Measurements from ENCODE around the gene LENG8.

Gene LENG8

GRCh38 chr19:54448774-54449700, at the start of gene LENG8:
Gene LENG8 (plus strand): TSS chr19:54449199. CDS start chr19:54451345, 2,146 bp downstream.
- DNase-seq (ENCODE audit: low spot score) (peak; percentile 93), FAIRE-seq (peak; percentile 34)

DNA sequence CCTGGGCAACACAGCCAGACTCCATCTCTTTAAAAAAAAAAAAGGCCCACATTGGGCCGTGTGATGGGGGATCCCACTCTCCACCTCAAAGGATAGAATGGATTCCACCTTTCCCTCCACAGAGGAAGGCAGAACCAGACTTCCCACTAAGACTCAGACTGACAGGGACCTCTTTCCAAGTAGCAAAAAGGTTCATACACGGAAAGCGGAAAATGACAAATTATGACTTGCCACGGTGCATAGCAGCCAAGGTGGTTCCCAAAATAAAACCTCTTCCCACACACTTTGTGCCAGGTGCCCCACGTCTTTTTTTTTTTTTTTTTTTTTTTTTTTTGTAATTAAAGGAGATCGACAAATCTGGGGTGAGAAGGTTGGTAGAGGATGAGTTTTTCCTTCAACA, 48.1 kb upstream of the LENG8 start:
- FAIRE-seq (no peak), DNase-seq (ENCODE audit: low spot score) (no peak)

DNA sequence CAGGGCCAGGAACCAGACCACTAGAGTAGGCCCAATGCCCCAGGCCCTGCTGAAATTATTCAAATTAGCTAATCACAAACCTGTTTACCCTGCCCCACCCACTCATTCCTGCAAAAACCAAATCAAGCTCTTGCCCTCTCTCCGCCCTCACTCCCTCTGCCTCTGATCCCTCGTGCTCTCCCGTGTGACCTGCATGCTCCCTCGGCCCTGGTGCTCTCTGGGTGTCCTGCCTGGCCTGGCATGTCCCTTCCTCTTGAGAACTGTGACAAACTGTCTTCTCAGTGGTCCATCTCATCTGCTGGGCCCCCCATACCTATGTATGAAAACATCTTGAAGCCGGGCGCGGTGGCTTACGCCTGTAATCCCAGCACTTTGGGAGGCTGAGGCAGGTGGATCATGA, 45.9 kb upstream of the LENG8 start:
- FAIRE-seq (no peak), DNase-seq (ENCODE audit: low spot score) (no peak)

DNA sequence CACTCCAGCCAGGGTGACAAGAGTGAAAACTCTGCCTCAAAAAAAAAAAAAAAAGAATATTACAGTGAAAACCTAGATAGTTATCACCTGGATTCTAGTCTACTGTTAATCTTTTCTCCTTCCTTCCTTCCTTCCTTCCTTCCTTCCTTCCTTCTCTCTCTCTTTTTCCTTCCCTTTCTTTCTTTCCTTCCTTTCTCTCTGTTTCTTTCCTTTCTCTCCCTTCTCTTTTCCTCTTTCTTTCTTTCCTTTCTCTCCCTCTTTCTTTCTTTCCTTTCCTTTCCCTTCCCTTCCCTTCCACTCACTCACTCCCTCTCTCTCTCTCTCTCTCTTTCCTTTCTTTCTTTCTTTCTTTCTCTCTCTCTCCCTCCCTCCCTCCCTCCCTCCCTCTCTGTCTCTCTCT, 43.4 kb upstream of the LENG8 start:
- DNase-seq (ENCODE audit: low spot score) (no peak), FAIRE-seq (no peak)

DNA sequence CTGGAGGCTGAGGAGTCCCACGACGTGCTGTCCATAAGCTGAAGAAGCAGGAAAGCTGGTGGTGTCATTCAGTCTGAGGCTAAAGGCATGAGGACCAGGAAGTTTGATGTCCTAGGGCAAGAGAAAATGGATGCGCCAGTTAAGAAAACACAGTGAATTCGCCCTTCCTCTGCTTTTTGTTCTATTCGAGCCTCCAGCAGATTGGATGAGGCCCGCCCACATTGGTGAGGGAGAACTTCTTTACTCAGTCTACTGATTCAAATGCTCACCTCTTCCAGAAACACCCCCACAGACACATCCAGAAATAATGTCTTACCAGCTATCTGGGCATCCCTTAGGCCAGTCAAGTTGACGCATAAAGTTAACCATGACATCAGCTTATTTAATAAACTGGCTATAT, 41.2 kb upstream of the LENG8 start:
- DNase-seq (ENCODE audit: low spot score) (no peak), FAIRE-seq (no peak)

DNA sequence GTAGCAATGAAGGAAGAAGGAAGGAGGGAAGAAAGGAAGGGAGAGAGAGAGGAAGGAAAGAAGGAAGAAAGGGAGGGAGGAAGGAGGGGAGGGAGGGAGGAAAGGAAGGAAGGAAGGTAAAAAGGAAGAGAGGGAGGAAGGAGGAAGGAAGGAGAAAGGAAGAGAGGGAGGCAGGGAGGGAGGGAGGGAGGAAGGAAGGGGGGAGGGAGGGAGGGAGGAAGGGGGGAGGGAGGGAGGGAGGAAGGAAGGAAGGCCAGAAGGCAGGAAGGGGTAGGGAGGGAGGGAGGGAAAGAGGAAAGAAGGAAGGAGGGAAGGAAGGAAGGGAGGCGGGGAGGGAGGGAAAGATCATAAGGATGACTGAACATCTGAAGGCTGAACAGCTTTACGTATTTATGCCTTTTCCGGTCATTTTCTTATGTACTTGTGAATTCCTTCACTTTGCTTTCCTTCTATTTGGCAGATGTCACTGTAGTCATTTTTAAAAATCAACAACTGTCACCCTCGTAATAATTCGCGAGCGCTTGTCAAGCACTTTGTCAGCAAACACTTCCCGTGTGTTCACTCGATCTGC, 40.5 kb upstream of the LENG8 start:
- FAIRE-seq, result no peak

GRCh38 chr19:54411033-54411432, 38.0 kb upstream of the LENG8 start:
- DNase-seq (ENCODE audit: low spot score) (no peak), FAIRE-seq (no peak)

More for the DNA sequence above, 40.5 kb upstream of the LENG8 start:
- DNase-seq (ENCODE audit: low spot score), result no peak

DNA sequence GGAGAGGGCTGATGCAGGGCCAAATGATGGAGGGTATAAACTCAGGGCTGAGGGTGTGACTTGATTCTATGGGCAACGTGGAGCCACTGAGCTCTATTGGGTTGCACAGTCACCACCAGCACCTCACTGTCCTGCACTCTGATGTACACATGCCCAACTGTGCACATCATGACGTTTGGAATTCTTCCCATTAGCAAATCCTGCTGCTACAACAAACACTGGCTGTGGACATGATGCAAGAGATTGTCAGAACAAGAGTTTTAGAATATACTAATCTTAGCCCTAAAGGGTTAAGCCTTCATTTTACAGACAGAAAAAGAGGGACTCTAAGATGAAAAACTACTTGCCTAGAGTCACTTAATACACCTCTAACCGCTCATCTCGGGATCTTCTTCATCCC, 36.1 kb upstream of the LENG8 start:
- FAIRE-seq, result no peak
- no peak for DNase-seq (ENCODE audit: low spot score)

GRCh38 chr19:54414156-54414555, 34.8 kb upstream of the LENG8 start:
- FAIRE-seq, result no peak
- DNase-seq (ENCODE audit: low spot score), result no peak

GRCh38 chr19:54415208-54415900, 33.6 kb upstream of the LENG8 start, which contains the start of gene TTYH1:
Gene TTYH1 (plus strand): TSS chr19:54415464. CDS start chr19:54415553, 89 bp downstream.
- no peak for DNase-seq (ENCODE audit: low spot score)
- no peak for FAIRE-seq

DNA sequence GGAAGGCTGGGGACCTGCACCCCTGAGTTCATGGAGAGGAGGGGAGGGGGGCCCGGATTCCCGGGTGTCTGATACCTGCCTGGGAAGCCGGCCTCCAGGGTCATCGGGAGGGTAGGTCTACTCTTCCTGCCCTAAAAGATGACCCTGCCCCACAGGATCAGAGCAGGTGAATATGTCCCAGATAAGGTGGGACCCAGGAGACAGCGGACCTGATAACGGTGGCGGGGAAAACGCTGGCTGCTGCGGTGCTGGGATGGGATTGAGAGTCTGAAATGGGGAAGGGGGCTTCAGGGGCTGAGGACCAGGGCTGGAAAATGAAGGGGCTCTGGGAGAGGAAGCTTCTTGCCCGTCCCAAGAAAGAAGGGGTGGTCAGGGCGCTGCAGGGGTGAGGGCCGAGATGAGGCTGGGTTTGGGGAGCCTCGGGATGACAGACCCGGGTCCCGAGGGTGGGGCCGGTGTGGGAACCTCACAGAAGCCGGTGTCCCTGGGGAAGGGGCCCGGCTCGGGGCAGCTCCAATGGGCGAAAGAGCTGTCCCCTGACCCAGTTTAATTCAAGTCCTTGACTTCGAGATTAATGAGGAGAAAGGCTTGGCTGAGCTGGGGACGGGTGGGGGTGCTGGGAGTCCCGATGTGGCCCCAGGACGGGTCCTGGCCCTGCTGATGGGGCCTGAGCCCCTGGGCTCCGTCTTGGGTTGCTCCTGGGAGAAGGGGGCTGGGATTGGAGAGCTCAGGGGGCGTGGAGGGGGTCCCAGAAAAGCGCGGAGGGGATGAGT, 32.9 kb upstream of the LENG8 start:
- no peak for DNase-seq (ENCODE audit: low spot score)

GRCh38 chr19:54416695-54417491, 32.1 kb upstream of the LENG8 start:
- DNase-seq (ENCODE audit: low spot score) (no peak), FAIRE-seq (no peak)

More for the DNA sequence above, 32.9 kb upstream of the LENG8 start:
- no peak for FAIRE-seq

DNA sequence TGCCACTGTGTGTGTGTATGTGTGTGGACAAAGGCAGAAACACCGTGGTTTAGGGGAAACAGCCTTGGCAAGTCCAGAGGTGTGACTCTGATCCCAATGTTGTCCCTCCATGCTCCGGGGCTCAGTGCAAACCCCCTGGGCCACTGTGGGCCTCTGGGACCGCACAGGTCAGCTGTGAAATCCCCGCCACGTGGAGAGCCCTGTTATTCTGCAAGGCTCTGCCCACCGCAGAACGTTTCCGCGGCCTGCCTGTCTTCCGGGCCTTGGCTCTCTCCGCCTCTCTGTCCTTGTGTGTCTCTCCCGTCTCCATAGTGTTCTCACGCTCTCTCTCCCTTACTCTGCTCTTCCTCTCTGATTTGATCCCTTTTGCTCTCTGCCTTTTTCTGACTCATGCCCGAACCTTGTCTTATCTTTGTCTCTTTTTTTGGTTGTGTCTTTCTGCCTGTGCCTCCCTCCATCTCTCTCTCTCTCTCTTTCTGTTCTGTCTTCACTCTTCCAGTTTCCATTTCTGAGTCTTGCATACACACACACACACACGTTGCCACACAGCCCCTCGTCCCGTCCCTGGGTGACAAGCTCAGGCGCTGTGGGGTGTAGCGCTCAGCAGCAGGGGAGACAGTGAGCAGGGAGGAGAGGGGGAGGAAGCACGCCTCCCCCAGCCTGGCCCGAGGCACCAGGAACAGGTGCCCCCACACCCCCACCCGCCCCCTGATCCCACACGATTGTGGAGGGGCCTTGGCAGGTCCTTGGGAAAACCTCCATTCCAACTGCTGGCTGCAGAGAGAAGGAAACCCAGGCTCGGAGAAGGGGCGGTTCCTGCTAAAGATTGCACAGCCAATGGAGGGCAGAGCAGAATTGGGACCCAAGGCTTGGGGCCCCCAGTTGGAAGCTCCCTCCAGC, 30.7 kb upstream of the LENG8 start:
- no peak for DNase-seq (ENCODE audit: low spot score)
- no peak for FAIRE-seq

DNA sequence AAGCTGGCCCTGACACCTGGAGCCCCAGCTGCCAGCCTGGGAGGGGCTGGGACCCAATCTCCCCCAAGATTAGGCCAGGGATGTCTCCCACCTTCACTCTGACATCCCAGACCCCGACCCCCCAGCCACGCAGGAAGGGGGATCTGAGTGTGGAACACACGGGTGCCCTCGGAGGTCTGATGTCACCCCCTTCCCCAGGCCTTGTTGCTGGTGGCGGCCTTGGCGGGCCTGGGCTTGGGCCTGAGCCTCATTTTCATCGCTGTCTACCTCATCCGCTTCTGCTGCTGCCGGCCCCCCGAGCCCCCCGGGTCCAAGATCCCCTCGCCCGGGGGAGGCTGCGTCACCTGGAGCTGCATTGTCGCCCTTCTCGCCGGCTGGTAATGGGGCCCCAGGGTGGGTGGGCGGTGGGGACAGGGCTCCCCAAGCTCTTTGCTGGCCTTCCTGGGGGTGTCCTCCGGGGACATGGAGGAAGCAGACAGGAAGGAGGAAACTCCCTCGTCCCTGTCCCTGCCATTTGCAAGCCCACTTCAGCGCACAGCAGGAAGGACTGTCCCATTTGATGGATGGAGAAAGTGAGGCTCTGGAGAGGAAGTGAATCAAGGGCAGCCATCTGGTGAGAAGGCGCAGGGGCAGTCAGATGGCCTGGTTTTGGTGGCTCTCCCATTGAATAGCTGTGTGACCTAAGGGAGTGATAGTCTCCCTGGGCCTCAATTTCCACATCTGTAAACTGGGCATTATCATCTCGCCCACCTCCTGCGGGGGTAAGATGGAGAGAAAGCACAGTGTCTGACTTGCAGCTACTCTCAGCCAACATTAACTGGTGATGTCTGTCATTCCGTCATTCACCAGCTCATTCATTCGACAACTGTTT, 29.8 kb upstream of the LENG8 start:
- DNase-seq (ENCODE audit: low spot score) (no peak), FAIRE-seq (no peak)

GRCh38 chr19:54420068-54420382, 29.0 kb upstream of the LENG8 start:
- FAIRE-seq (no peak), DNase-seq (ENCODE audit: low spot score) (no peak)

DNA sequence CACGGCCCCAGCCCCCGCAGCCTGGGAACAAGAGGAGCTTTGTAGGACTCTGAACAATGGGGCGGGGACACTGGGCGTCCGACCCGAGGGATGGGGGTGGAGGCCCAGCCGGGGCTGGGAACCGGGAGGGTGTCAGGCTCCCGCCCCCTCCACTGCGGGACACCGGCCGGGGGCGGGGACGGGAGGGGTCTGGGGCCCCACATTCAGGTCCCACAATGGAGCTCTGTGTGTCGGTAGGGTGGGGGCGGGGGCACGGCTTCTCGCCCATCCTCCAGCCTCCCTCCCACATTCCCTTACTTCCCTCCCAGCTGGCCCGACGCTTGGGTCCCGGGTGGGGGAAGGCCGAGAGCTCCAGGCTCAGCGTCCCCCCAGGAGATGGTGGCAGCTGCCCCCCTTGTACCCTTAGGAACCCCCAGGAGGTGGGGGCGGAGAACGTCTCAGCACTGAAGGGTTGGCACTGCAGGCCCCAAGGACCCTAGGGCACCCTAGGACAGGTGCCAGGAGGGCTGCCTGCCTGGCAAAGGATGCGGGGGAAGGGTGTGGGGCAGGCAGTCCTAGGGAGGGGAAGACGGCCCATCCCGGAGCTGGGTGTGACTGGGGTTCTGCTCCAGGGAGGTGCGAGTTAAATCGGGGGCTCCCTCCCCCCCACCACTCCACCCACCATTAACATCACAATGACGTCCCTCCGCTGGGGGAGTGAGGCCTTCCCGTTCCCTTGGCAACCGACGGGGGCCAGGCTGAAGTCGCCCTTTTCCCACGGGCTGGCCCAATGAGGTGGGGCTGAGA, 28.4 kb upstream of the LENG8 start:
- no peak for DNase-seq (ENCODE audit: low spot score)
- FAIRE-seq, result no peak

- no peak for FAIRE-seq
- no peak for DNase-seq (ENCODE audit: low spot score)
Measured at GRCh38 chr19:54421169-54421516, 27.9 kb upstream of the LENG8 start.

GRCh38 chr19:54421521-54421920, 27.5 kb upstream of the LENG8 start:
- FAIRE-seq (no peak), DNase-seq (ENCODE audit: low spot score) (no peak)

Measured in RCC 7860 (cell line).